Kidney epithelial cell (primary cell): ENCODE data around the gene TNFRSF1A. TPM values are rescaled to one million over a fixed set of nuclear protein-coding genes. Genes with fewer than 3 reads are reported as not detected.

Experiments used
- DNase-seq: peaks from one replicate; pipeline ENCODE4 v3.0.0-alpha.2; 2010; ENCODE audit warnings: low read depth
- H3K27me3 ChIP-seq: 2 replicates; pipeline ENCODE4 v1.6.0; 2011; ENCODE audit warnings: low read length; ENCODE audit not compliant: control insufficient read depth, insufficient read depth
- H3K36me3 ChIP-seq: 2 replicates; pipeline ENCODE4 v1.5.1; 2011; ENCODE audit warnings: low read length; ENCODE audit not compliant: control insufficient read depth, insufficient read depth
- H3K4me3 ChIP-seq: 2 replicates; pipeline ENCODE4 v1.5.1; 2011; ENCODE audit warnings: low read depth, mild to moderate bottlenecking, control low read depth, low read length
- CTCF ChIP-seq: IDR thresholded peaks from 2 replicates; pipeline ENCODE4 v1.5.1; 2011; ENCODE audit warnings: mild to moderate bottlenecking, moderate library complexity, low read length, control low read depth, inconsistent platforms; ENCODE audit not compliant: insufficient read depth, poor library complexity, severe bottlenecking
- total RNA-seq: library from RNA; depleted of rRNA; stranded (reverse); fragments of >200 nt; gene quantifications from 2 replicates; pipeline ENCODE4 v1.2.3, GENCODE V29; 2015

TNFRSF1A gene
- total RNA-seq, 1 donor from 2014 or later: 115 TPM

- no peaks in the 10 kb centered on the region for H3K27me3 ChIP-seq
- H3K4me3 ChIP-seq: no peak overlapping the region
- H3K36me3 ChIP-seq: no peaks in the 10 kb centered on the region
- no peak for DNase-seq
- no peak for TF ChIP-seq CTCF
Measured at GRCh38 chr12:6380141-6381121, 38.6 kb upstream of the TNFRSF1A start.

- TF ChIP-seq CTCF: no peak
- Histone ChIP-seq H3K4me3 (no peak overlapping the region), H3K36me3 (no peaks in the 10 kb centered on the region), H3K27me3 (no peaks in the 10 kb centered on the region)
- no peak for DNase-seq
Measured at GRCh38 chr12:6378709-6379472, 37.0 kb upstream of the TNFRSF1A start.

- Histone ChIP-seq H3K4me3 (no peak overlapping the region), H3K36me3 (no peaks in the 10 kb centered on the region), H3K27me3 (no peaks in the 10 kb centered on the region)
- no peak for DNase-seq
- TF ChIP-seq CTCF: no peak
Measured at GRCh38 chr12:6377667-6377994, 35.8 kb upstream of the TNFRSF1A start.

- no peak overlapping the region for H3K4me3 ChIP-seq
- TF ChIP-seq CTCF: no peak
- no peaks in the 10 kb centered on the region for H3K27me3 ChIP-seq
- no peaks in the 10 kb centered on the region for H3K36me3 ChIP-seq
- no peak for DNase-seq
Measured at GRCh38 chr12:6376870-6377666, 35.2 kb upstream of the TNFRSF1A start.

- DNase-seq: peak; percentile 31
- TF ChIP-seq CTCF: peak; percentile 74
- H3K36me3 ChIP-seq: no peaks in the 10 kb centered on the region
- H3K4me3 ChIP-seq: no peak overlapping the region
- H3K27me3 ChIP-seq: no peaks in the 10 kb centered on the region
Measured at GRCh38 chr12:6376079-6376869, 34.4 kb upstream of the TNFRSF1A start.
